ENCODE results near the gene PSEN1.

Gene PSEN1

DNA sequence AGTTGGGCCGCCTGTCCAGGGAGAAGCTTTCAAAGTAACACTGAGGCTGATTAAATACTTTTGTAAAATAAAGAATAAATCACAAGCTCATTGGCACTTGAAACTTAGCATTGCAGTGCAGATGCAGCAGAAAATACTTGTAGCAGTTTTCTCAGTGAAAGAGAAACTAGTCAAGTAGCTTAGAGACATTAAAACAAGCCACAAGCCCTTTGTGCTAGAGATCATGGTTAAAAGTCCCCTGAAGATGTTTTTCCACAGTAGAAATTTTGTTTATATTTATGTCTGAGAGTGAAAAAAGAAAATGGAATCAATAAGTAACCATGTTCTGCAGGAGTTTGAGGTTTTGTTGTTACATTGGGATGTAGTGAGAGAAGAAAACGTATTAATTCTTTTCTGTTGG is 5.9 kb downstream of the PSEN1 start:
- TF ChIP-seq, protein P1, sequence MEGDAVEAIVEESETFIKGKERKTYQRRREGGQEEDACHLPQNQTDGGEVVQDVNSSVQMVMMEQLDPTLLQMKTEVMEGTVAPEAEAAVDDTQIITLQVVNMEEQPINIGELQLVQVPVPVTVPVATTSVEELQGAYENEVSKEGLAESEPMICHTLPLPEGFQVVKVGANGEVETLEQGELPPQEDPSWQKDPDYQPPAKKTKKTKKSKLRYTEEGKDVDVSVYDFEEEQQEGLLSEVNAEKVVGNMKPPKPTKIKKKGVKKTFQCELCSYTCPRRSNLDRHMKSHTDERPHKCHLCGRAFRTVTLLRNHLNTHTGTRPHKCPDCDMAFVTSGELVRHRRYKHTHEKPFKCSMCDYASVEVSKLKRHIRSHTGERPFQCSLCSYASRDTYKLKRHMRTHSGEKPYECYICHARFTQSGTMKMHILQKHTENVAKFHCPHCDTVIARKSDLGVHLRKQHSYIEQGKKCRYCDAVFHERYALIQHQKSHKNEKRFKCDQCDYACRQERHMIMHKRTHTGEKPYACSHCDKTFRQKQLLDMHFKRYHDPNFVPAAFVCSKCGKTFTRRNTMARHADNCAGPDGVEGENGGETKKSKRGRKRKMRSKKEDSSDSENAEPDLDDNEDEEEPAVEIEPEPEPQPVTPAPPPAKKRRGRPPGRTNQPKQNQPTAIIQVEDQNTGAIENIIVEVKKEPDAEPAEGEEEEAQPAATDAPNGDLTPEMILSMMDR (IDR thresholded peaks at IDR 0.05; ENCODE audit: low read depth, low read length): no peak
- DNase-seq (ENCODE audit: extremely low read depth, low read depth): no peak

DNA sequence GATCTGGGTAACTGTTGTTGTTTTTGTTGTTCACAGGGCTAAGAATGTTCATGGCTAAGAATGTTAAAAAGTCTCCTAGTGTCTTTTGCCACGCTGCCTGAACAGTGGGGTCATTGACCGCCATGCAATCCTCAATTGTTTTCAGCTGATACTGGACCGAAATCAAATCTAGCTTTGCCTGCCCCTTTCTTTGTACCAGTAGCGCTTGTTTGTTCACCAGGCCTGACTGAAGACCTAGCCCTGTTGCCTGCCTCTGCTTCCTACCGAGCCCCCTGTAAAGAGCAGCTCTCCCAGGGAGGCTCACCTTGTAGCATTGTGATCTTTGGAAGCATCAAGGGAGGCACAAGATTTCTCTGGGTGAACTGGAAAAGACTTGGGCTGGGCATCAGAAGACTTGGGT is 6.7 kb downstream of the PSEN1 start:
- TF ChIP-seq, protein P1 (IDR thresholded peaks at IDR 0.05; ENCODE audit: low read depth, low read length): no peak
- no peak for DNase-seq (ENCODE audit: extremely low read depth, low read depth)

DNA sequence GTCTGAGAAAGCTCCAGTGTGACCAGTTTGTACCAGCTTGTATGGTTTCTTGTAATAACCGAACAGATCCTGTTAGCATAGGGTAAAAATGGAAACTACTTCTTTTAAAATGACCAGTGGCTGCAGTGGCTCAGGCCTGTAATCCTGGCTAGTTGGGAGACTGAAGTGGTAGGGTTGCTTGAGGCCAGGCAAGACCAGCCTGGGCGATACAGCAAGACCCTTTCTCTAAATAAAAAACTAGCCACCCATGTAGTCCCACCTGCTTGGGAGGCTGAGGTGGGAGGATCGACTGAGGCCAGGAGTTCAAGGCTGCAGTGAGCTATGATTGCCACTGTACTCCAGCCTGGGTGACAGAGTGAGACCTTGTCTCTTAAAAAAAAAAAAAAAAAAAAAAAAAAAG is 7.3 kb downstream of the PSEN1 start:
- no peak for DNase-seq (ENCODE audit: extremely low read depth, low read depth)
- TF ChIP-seq, protein P1 (IDR thresholded peaks at IDR 0.05; ENCODE audit: low read depth, low read length): no peak

DNA sequence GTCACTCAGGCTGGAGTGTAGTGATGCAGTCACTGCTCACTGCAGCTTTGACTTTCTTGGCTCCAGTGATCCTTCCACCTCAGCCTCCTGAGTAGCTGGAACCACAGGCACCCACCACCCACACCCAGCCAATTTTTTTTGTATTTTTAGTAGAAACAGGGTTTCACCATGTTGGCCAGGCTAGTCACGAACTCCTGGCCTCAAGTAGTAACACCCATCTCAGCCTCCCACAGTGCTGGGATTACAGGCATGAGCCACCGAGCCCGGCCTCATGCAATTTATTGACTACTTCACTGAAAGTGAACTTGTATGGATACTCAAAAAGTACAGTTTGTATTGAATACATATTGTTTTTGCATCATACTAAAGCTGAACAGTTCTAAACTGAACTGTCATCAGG is 9.1 kb downstream of the PSEN1 start:
- DNase-seq (ENCODE audit: extremely low read depth, low read depth): no peak

DNA sequence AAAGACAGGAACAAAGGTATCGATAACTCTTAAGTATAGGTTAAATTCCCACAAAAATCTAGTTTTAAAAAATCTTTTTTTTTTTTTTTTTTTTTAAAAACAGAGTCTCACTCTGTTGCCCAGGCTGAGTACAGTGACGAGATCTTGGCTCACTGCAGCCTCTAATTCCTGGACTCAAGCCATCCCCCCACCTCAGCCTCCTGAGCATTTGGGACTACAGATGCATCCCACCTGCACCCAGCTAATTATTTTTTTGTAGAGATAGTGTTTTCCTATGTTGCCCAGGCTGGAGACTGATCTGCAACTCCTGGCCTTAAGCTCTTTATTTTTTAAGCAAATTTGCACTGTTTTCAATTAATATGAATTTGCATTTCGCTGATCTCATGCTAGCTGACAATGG is 9.8 kb downstream of the PSEN1 start:
- TF ChIP-seq, protein P1 (IDR thresholded peaks at IDR 0.05; ENCODE audit: low read depth, low read length): no peak
- no peak for DNase-seq (ENCODE audit: extremely low read depth, low read depth)

More for the DNA sequence above, 9.1 kb downstream of the PSEN1 start:
- TF ChIP-seq, protein P1 (IDR thresholded peaks at IDR 0.05; ENCODE audit: low read depth, low read length): no peak

DNA sequence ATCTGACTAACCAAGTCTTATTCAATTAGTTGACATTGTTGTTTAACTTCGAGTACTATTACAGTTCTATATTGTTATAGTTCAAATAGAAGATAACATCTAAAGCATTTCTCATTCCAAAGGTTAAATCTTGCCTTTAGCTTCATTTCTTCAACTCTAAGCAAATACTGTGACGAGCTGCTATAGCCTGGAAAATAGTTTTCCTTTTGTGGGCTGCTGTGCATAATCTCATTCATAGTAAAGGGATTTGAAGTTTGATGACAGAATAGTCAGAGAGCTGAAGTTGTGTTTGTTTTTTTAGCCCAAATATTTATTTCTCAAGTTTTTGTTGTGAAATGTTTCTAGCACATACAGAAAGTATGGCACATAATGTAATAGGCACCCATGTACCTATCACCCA is 13.4 kb downstream of the PSEN1 start:
- no peak for DNase-seq (ENCODE audit: extremely low read depth, low read depth)
- TF ChIP-seq, protein P1 (IDR thresholded peaks at IDR 0.05; ENCODE audit: low read depth, low read length): no peak

DNA sequence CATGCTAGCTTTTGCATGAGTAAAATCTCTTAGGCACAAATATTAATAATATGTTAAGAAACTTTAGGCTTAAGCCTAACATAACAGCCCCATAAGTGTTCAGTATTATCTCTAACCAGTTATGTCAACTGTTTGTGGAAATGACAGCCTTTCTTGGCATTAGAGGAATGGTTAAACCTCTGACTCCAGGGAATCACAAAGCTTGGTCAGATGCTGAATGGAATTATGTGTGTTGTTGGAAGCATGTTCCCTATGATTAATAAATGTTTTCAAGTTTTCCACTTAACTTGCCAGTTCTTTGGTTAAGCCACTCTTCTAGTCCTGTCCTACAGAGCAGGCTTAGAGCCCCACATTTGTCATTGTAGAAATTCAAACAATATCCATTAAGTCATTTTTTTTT is 17.0 kb downstream of the PSEN1 start:
- no peak for DNase-seq (ENCODE audit: extremely low read depth, low read depth)

More for the DNA sequence above, 17.0 kb downstream of the PSEN1 start:
- TF ChIP-seq, protein P1 (IDR thresholded peaks at IDR 0.05; ENCODE audit: low read depth, low read length): no peak

All from AG09319 (cell line).